Measurements from ENCODE around the gene CEACAM3. TPM values are rescaled to one million over a fixed set of nuclear protein-coding genes. Genes with fewer than 3 reads are reported as not detected.

Gene CEACAM3
- total RNA-seq, 1 donor from 2014 or later = not detected

DNA sequence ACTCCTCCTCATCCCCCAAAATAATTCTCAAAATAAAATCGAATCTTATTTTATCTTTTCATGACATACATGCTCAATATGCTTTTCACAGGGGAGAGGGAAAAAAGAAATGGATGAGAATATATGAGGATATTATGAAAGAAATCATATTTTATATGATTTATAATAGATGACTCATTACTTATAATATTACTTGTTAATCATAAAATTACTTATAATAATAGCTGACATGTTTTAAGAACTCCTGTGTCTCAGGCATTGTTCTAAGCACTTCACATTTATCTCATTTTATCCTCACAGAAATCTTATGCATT lies 3.0 kb upstream of the CEACAM3 start:
- ATAC-seq = no peak

- peak; percentile 59 for ATAC-seq
Observed at GRCh38 chr19:41795031-41795461, 1.3 kb upstream of the CEACAM3 start.

GRCh38 chr19:41796901-41797300 lies 514 bp downstream of the CEACAM3 start:
- ATAC-seq = no peak

DNA sequence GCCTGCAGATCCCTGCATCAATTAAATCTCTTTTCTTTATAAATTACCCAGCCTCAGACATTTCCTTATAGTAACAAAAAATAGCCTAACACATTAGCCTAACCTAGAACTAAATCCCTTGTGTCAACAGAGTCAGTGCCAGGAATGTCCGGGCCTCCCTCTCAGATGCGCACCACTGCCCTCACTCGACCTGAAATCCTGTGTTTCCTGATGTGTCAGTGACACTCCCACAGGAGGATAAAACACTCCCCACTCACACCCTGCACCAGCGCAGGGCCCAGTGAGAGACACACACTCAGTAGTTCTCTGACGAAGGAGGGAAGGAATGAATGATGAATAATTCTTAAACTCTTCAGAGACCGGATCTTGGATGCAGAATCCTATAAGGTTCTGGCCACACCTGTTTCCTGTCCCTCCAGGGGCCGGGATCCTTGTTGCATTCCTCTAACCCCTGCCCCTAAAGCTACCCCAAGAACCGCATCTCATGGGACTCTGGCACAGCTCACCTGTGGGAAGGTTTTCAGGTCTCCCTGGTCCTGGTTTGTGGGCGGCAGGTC lies 3.1 kb downstream of the CEACAM3 start:
- peak; percentile 96 for ATAC-seq

GRCh38 chr19:41801031-41801430 lies 4.6 kb downstream of the CEACAM3 start:
- ATAC-seq = no peak

DNA sequence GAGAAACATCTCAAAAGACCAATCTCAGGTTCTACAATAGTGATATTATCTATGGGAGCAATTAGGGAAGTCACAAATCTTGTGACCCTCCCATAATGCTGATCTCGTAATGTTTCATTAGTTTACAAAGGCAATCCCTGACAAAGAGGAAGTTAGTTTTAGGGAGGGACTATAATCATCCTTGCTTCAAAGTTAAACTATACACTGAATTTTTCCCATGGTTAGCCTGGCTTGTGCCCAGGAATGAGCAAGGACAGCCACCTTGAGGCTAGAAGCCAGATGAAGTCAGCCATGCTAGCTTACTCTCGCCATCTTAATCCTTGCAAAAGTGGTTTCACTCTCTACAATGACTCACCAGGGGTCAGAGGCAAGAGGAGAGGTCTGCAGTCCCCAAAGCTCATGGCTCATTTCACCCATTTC lies 5.4 kb downstream of the CEACAM3 start:
- ATAC-seq = peak; percentile 67

- ATAC-seq = no peak
Observed at GRCh38 chr19:41802770-41803169, 6.4 kb downstream of the CEACAM3 start.

DNA sequence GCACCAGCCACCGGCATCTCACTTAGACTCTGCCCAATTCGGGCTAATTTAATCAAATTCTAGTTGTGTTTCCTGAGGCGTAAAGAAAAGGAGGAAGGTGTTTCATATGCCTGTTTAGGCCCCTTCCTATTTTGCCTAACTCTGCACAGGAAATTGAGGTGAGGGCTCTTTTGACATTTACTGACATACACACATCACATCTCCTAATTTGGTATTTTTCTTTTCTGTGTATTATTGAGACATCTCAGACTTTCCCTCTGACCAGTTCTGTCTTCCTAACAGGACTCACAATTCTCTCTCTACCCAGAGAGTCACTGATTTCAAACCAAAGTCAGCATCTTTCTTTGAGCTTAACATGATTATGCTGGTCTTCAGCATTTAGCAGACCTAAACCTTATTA lies 7.9 kb downstream of the CEACAM3 start:
- ATAC-seq = no peak

DNA sequence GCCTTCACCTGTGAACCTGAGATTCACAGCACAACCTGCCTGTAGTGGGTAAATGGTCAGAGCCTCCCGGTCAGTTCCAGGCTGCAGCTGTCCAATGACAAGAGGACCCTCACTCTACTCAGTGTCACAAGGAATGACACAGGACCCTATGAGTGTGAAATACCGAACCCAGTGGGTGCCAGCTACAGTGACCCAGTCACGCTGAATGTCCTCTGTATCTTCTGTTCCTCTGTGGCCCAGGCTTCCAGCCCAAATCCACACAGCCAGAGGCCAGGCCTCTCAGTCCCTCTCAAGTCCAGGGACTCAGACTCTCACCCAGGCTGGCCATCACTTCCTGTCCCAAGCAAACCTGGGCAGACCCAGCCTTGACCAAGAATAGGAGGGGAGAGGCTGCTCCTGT lies 10.8 kb downstream of the CEACAM3 start:
- no peak for ATAC-seq

DNA sequence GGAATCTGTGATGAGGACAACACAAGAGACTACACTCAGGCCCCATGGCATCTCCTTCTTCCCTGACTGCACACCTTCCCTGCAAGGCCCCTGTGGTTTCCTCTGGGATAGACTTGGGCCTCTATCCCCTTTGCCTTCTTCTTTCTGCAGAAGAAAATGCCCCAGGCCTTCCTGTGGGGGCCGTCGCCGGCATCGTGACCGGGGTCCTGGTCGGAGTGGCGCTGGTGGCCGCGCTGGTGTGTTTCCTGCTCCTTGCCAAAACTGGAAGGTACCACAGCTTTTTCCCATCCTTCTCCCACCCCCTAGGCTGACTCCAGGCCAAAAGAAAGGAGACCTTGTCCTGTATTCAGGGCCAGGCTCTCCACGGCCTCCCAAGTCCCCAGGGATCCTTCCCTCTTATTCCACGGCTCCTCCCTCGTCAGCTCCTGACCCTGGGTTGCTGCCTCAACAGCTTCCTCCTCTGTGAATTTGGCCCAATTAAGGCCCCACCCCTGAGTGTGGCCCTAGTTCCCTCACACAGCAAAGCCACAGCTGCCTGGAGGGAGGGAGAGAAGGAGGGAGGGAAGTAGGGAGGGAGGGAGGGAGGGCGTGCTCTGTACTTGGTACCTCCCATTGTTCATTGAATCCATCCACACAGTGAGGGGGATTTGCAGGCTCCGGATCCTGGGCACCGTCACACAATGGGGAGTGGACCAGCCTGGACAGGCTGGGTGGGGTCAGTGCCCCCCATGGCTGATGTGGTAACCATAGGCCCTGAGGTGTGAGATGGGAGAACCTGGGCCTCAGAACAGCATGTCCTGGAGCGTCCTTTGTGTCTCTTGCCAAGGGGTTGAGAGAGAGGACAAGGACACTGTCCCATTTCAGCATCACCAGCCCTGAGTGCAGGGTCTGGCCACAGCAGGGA lies 12.5 kb downstream of the CEACAM3 start:
- ATAC-seq = no peak

DNA sequence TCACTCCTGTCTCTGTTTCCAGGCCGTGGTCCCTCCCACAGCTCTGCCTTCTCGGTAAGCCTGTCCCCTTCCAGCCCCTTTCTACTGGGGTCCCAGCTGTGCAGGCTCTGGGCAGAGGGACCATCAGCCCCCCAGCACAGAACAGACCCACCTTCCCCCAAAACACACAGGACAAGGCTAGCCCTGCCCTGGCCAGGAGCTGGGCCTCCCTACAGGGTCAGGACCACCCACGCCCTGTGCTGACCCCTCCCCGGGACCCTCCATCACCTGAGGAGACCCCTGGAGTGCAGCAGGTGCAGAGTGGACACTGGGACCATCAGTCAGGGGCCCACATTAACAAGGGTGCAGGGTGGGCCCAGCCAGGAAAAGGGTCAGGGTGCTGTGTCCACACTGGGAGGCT lies 13.9 kb downstream of the CEACAM3 start:
- ATAC-seq = no peak

- ATAC-seq = no peak
Observed at GRCh38 chr19:41811036-41811435, 14.6 kb downstream of the CEACAM3 start.

DNA sequence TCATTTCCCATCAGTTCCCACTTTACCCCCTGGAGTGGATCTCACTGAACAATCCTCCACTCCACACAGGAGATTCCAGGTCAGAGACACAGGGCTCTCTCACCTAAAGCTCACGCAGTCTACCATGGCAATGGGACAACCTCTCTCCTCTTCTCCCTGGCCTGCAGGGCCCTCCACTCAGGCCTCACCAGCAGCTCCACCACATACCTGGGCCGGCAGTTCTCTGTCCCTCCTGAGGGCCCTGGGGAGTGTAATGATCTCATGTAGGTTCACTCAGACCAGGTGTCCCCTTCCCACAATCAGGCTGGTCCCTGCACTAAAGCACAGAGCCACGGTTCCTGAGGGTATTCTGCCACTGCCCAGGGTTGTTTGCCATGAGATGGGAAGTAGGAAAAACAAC lies 15.6 kb downstream of the CEACAM3 start:
- no peak for ATAC-seq

- ATAC-seq = no peak
Observed at GRCh38 chr19:41813911-41814310, 17.5 kb downstream of the CEACAM3 start.

- no peak for ATAC-seq
Observed at GRCh38 chr19:41815301-41815700, 18.9 kb downstream of the CEACAM3 start.

DNA sequence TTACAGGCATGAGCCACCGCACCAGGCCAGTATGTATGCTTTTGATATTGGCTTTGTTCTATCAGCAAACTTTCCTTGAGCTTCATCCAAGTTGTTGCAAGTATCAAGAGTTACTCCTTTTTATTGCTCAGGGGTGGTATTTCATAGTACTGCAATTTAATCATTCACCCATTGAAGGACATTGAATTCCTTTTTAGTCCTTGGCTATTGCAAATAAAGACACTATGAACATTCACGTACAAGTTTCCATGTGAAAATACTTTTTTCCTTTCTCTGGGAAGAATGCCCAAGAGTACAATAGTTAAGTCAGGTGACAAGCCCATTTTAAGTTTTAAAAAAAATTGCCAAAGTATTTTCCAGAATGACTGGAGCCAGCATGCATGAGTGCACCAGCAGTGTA lies 20.4 kb downstream of the CEACAM3 start:
- ATAC-seq = no peak

DNA sequence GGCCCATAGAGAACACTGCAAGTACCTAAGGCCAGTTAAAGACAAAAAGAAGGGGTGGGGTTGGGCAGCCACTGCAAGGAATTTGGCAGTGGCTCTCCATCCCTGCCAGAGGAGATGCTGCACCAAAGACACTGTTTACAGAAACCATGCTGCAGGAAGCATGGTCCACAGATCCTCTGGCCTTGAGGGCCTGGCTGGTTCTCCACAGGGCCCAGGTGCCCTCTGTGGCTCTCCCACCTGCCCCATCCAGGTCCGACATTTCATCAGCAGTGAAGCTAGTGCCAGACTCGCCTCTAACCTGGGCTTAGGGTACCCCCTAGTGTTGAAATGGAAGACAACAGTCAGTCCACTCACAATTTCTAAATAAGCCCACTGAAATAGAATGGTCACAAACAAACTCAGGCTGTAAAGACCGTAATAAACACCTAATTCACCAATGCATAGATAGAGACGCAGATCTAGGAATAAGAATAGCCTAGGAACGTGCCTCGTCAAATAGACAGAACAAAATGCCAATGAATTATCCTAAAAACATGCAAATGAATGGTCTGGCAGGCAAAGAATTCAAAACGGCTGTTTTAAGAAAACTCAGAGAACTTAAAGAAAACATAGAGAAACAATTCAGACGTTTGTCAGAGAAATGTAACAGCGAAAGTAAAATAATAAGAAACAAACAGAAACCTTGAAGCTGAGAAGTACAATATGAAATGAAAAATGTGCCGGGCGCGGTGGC lies 24.8 kb downstream of the CEACAM3 start:
- ATAC-seq = peak; percentile 86

GRCh38 chr19:41837981-41838708 lies 41.8 kb downstream of the CEACAM3 start:
- no peak for ATAC-seq

- ATAC-seq = no peak
Observed at GRCh38 chr19:41839211-41839610, 42.8 kb downstream of the CEACAM3 start.

GRCh38 chr19:41843371-41843770 lies 47.0 kb downstream of the CEACAM3 start:
- no peak for ATAC-seq

- no peak for ATAC-seq
Observed at GRCh38 chr19:41844601-41845000, 48.2 kb downstream of the CEACAM3 start, which contains the start of gene LYPD4. TSS of gene LYPD4 (minus strand) at chr19:41844683. CDS start at chr19:41839285, 5,398 bp downstream.

DNA sequence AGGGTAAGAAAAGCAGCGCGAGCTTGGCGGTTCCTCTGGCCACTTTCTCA lies 48.4 kb downstream of the CEACAM3 start, which contains the start of gene DMRTC2:
Gene DMRTC2, plus strand, starts transcription at position 42 of the 50 bp plus-strand sequence. CDS start 2,387 bp downstream, outside the sequence.
- no peak for ATAC-seq

GRCh38 chr19:41845051-41845590 lies 48.7 kb downstream of the CEACAM3 start:
- ATAC-seq = no peak

Measured in esophagus mucosa (tissue), 1 donor.